Memory B cell (primary cell): ENCODE data around the gene ALX3.
"Not testable (repeated sequence)": the region's sequence is repeated elsewhere in the genome, so short reads cannot be mapped to it uniquely, and the experiment has no call there.

Experiments used
- ATAC-seq: fragments of 150-1000 bp; cut with Tn5 transposase; 2 replicates; pipeline ENCODE4 v1.10.0; 2021; ENCODE audit warnings: low read depth, mild to moderate bottlenecking, moderate library complexity
- DNase-seq, 2 donors: peaks; one replicate each; pipeline ENCODE4 v3.0.0; 2022; ENCODE audit warnings: low spot score in 2 of 2
- H3K27ac Mint-ChIP-seq: one replicate; pipeline ENCODE4 v1.8.0; 2022; ENCODE audit warnings: mild to moderate bottlenecking, moderate library complexity, mixed read lengths
- H3K27me3 Mint-ChIP-seq: one replicate; pipeline ENCODE4 v1.8.0; 2022; ENCODE audit warnings: mixed read lengths
- H3K36me3 Mint-ChIP-seq: one replicate; pipeline ENCODE4 v1.8.0; 2022; ENCODE audit warnings: mild to moderate bottlenecking, mixed read lengths
- H3K4me1 Mint-ChIP-seq: one replicate; pipeline ENCODE4 v1.8.0; 2022; ENCODE audit warnings: mixed read lengths
- H3K4me3 Mint-ChIP-seq: one replicate; pipeline ENCODE4 v1.8.0; 2022; ENCODE audit warnings: mild to moderate bottlenecking, moderate library complexity, mixed read lengths
- H3K9me3 Mint-ChIP-seq: one replicate; pipeline ENCODE4 v1.8.0; 2022; ENCODE audit warnings: mixed read lengths

The ALX3 gene

GRCh38 chr1:110033421-110033820 is 37.1 kb downstream of the ALX3 start:
- Mint-ChIP-seq H3K27me3 (no peaks in the 10 kb centered on the region), H3K4me1 (peaks cover 39% of the 10 kb centered on the region), H3K4me3 (no peak overlapping the region), H3K27ac (peak overlapping the region; percentile 89), H3K36me3 (peaks cover 4% of the 10 kb centered on the region), H3K9me3 (no peaks in the 10 kb centered on the region)
- DNase-seq, result no peak
- ATAC-seq, result no peak

- Mint-ChIP-seq H3K4me1 (peaks cover 39% of the 10 kb centered on the region), H3K36me3 (no peaks in the 10 kb centered on the region), H3K27ac (no peak overlapping the region)
These were observed 38.1 kb downstream of the ALX3 start for GRCh38 chr1:110032327-110032726.

GRCh38 chr1:110030687-110031086 is 39.8 kb downstream of the ALX3 start:
- Mint-ChIP-seq H3K27ac (peak overlapping the region; percentile 83), H3K4me3 (peak overlapping the region; percentile 72), H3K4me1 (peaks cover 34% of the 10 kb centered on the region)
- H3K27me3 Mint-ChIP-seq, ATAC-seq, H3K36me3 Mint-ChIP-seq, DNase-seq, H3K9me3 Mint-ChIP-seq: not testable (repeated sequence)

More at GRCh38 chr1:110032327-110032726, 38.1 kb downstream of the ALX3 start:
- DNase-seq (no peak), ATAC-seq (no peak)
- H3K27me3 Mint-ChIP-seq, result no peaks in the 10 kb centered on the region
- H3K4me3 Mint-ChIP-seq, result no peak overlapping the region
- no peaks in the 10 kb centered on the region for H3K9me3 Mint-ChIP-seq

- DNase-seq (no peak), ATAC-seq (no peak)
- Mint-ChIP-seq H3K9me3 (no peaks in the 10 kb centered on the region), H3K4me1 (peaks cover 7% of the 10 kb centered on the region), H3K4me3 (no peak overlapping the region), H3K27me3 (no peaks in the 10 kb centered on the region), H3K27ac (no peak overlapping the region), H3K36me3 (peaks cover 14% of the 10 kb centered on the region)
These were observed 45.9 kb downstream of the ALX3 start for GRCh38 chr1:110024613-110025012.

GRCh38 chr1:110021285-110021684 is 49.2 kb downstream of the ALX3 start:
- Mint-ChIP-seq H3K27ac (no peak overlapping the region), H3K9me3 (no peaks in the 10 kb centered on the region), H3K27me3 (no peaks in the 10 kb centered on the region), H3K36me3 (peaks cover 32% of the 10 kb centered on the region), H3K4me1 (peaks cover 5% of the 10 kb centered on the region), H3K4me3 (no peak overlapping the region)
- DNase-seq, result no peak
- ATAC-seq, result no peak

GRCh38 chr1:110019770-110020169 is 50.7 kb downstream of the ALX3 start:
- Mint-ChIP-seq H3K36me3 (peaks cover 43% of the 10 kb centered on the region), H3K27ac (no peak overlapping the region), H3K9me3 (no peaks in the 10 kb centered on the region), H3K4me3 (no peak overlapping the region), H3K27me3 (no peaks in the 10 kb centered on the region), H3K4me1 (peaks cover 5% of the 10 kb centered on the region)
- ATAC-seq (no peak), DNase-seq (no peak)

- Mint-ChIP-seq H3K4me3 (no peak overlapping the region), H3K36me3 (peaks cover 46% of the 10 kb centered on the region), H3K4me1 (peaks cover 4% of the 10 kb centered on the region), H3K27me3 (no peaks in the 10 kb centered on the region), H3K27ac (no peak overlapping the region), H3K9me3 (no peaks in the 10 kb centered on the region)
- DNase-seq (no peak), ATAC-seq (no peak)
These were observed 52.1 kb downstream of the ALX3 start for GRCh38 chr1:110018396-110018795.

GRCh38 chr1:110017792-110018191 is 52.7 kb downstream of the ALX3 start:
- peaks cover under 1% of the 10 kb centered on the region for H3K4me1 Mint-ChIP-seq
- H3K9me3 Mint-ChIP-seq, result no peaks in the 10 kb centered on the region
- no peak for DNase-seq
- peaks cover 48% of the 10 kb centered on the region for H3K36me3 Mint-ChIP-seq
- no peaks in the 10 kb centered on the region for H3K27me3 Mint-ChIP-seq
- no peak overlapping the region for H3K27ac Mint-ChIP-seq
- no peak overlapping the region for H3K4me3 Mint-ChIP-seq
- ATAC-seq, result no peak

- ATAC-seq (peak; percentile 74), DNase-seq (peak; percentile 47 to 58)
- peak overlapping the region; percentile 99 for H3K27ac Mint-ChIP-seq
- H3K4me1 Mint-ChIP-seq, result peaks cover 16% of the 10 kb centered on the region
- no peaks in the 10 kb centered on the region for H3K9me3 Mint-ChIP-seq
- H3K36me3 Mint-ChIP-seq, result peaks cover 31% of the 10 kb centered on the region
- H3K27me3 Mint-ChIP-seq, result no peaks in the 10 kb centered on the region
- peak overlapping the region; percentile 70 for H3K4me3 Mint-ChIP-seq
These were observed 58.2 kb downstream of the ALX3 start for GRCh38 chr1:110012100-110012780.

GRCh38 chr1:110011527-110012041 is 58.9 kb downstream of the ALX3 start:
- Mint-ChIP-seq H3K9me3 (no peaks in the 10 kb centered on the region), H3K36me3 (peaks cover 27% of the 10 kb centered on the region), H3K4me1 (peaks cover 16% of the 10 kb centered on the region), H3K4me3 (peak overlapping the region; percentile 70), H3K27ac (peak overlapping the region; percentile 99), H3K27me3 (no peaks in the 10 kb centered on the region)
- DNase-seq, result peak; percentile 50 to 76
- ATAC-seq, result peak; percentile 91
